Measurements from ENCODE around the gene TIGD2. TPM values are rescaled to one million over a fixed set of nuclear protein-coding genes. Genes with fewer than 3 reads are reported as not detected.
"Not testable (repeated sequence)": the region's sequence is repeated elsewhere in the genome, so short reads cannot be mapped to it uniquely, and the experiment has no call there.

The TIGD2 gene
- total RNA-seq, 8 experiments from 2014 or later: 7.4 to 14.2 (median 10.8) TPM

GRCh38 chr4:89125901-89126782 is 14.8 kb downstream of the TIGD2 start:
- WGBS, 10 experiments: 0 to 94% (median 82%) methylated on average over 1 to 3 of the region's 3 CpGs; no CpG with 5 or more reads in 1 of the 10 experiments
- in situ Hi-C loops (cut with MboI; ENCODE audit: low pct_unique_long_range_greater_than_20kb in 2 of 9, low sequenced_read_pairs in 9 of 9, unreplicated experiment in 9 of 9): no loop called here
- no peak overlapping the region for H3K4me3 ChIP-seq
- H3K27ac ChIP-seq: no peak overlapping the region
- ATAC-seq (replicated peaks in 6 of 8): peak in 1 of 8 experiments; percentile 38
- H3K4me1 ChIP-seq (replicated peaks in 1 of 2): peaks cover 3 to 6% of the 10 kb centered on the region in 2 donors

- 29 to 100% (median 76%) methylated on average over 1 of the region's 1 CpG; no CpG with 5 or more reads in 2 of the 10 experiments for WGBS, 10 experiments
- no peak for ATAC-seq (replicated peaks in 6 of 8)
- H3K4me3 ChIP-seq: no peak overlapping the region
- peaks cover 3 to 6% of the 10 kb centered on the region in 2 donors for H3K4me1 ChIP-seq (replicated peaks in 1 of 2)
- no peak overlapping the region for H3K27ac ChIP-seq
- in situ Hi-C loops (cut with MboI; ENCODE audit: low pct_unique_long_range_greater_than_20kb in 2 of 9, low sequenced_read_pairs in 9 of 9, unreplicated experiment in 9 of 9): no loop called here
Measured at GRCh38 chr4:89129080-89129640, 17.8 kb downstream of the TIGD2 start.

- Histone ChIP-seq H3K27ac (no peak overlapping the region), H3K4me1 (replicated peaks in 1 of 2) (no peaks in the 10 kb centered on the region), H3K4me3 (no peak overlapping the region)
- 21 to 93% (median 60%) methylated on average over 1 to 4 of the region's 4 CpGs; no CpG with 5 or more reads in 1 of the 10 experiments for WGBS, 10 experiments
- in situ Hi-C loops (cut with MboI; ENCODE audit: low pct_unique_long_range_greater_than_20kb in 2 of 9, low sequenced_read_pairs in 9 of 9, unreplicated experiment in 9 of 9): no loop called here
- peak in 4 of 8 experiments; percentile 39 to 99 (median 94) for ATAC-seq (replicated peaks in 6 of 8)
Measured at GRCh38 chr4:89134775-89135319, 23.5 kb downstream of the TIGD2 start.

DNA sequence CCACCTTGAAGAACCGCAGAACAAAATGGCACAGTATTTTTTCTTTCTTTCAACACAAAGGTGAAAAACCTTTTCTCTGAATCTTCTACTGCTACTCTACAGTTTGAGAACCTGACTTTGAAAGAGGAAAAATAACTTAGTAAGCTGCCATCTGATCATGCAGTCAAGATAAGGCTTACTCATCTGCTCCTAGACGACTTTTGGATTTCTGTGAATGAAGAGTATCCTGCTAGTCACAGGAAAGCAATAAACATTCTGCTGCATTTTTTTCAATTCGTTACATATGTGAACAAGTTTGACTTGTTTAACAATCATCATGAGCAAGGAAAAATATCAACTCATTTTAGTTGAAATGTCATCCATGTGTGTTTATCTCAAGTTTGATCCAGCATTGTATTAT is 25.2 kb downstream of the TIGD2 start:
- Histone ChIP-seq H3K4me3 (no peak overlapping the region), H3K27ac (no peak overlapping the region), H3K4me1 (replicated peaks in 1 of 2) (no peaks in the 10 kb centered on the region)
- 40 to 100% (median 69%) methylated on average over 1 to 3 of the region's 3 CpGs for WGBS, 10 experiments
- in situ Hi-C loops (cut with MboI; ENCODE audit: low pct_unique_long_range_greater_than_20kb in 2 of 9, low sequenced_read_pairs in 9 of 9, unreplicated experiment in 9 of 9): no loop called here
- no peak for ATAC-seq (replicated peaks in 6 of 8)

DNA sequence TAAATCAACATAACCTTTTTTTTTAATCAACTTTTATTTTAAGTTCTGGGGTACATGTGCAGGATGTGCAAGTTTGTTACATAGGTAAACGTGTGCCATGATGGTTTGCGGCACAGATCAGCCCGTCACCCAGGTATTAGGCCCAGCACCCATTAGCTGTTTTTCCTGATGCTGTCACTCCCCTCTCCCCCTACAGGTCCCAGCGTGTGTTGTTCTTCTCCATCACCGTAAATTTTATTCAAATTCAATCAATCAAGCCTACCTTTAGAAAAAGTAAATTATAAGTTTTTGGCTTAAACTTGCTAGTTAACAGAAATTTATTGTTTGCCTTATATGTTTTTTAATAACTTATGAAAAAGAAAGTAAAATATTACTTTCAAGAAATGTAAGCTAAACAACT is 25.9 kb downstream of the TIGD2 start:
- in situ Hi-C loops (cut with MboI; ENCODE audit: low pct_unique_long_range_greater_than_20kb in 2 of 9, low sequenced_read_pairs in 9 of 9, unreplicated experiment in 9 of 9): no loop called here
- 52 to 96% (median 88%) methylated on average over 2 to 5 of the region's 5 CpGs; no CpG with 5 or more reads in 1 of the 10 experiments for WGBS, 10 experiments

GRCh38 chr4:89137695-89138094 is 26.4 kb downstream of the TIGD2 start:
- in situ Hi-C loops (cut with MboI; ENCODE audit: low pct_unique_long_range_greater_than_20kb in 2 of 9, low sequenced_read_pairs in 9 of 9, unreplicated experiment in 9 of 9): no loop called here
- H3K4me1 ChIP-seq (replicated peaks in 1 of 2): no peaks in the 10 kb centered on the region
- H3K27ac ChIP-seq: no peak overlapping the region
- ATAC-seq (replicated peaks in 6 of 8): no peak
- no peak overlapping the region for H3K4me3 ChIP-seq
- 56 to 96% (median 79%) methylated on average over 2 to 11 of the region's 12 CpGs; no CpG with 5 or more reads in 1 of the 10 experiments for WGBS, 10 experiments

More for the DNA sequence above, 25.9 kb downstream of the TIGD2 start:
- no peak for ATAC-seq (replicated peaks in 6 of 8)
- H3K4me1 ChIP-seq (replicated peaks in 1 of 2): no peaks in the 10 kb centered on the region
- no peak overlapping the region for H3K27ac ChIP-seq
- no peak overlapping the region for H3K4me3 ChIP-seq

DNA sequence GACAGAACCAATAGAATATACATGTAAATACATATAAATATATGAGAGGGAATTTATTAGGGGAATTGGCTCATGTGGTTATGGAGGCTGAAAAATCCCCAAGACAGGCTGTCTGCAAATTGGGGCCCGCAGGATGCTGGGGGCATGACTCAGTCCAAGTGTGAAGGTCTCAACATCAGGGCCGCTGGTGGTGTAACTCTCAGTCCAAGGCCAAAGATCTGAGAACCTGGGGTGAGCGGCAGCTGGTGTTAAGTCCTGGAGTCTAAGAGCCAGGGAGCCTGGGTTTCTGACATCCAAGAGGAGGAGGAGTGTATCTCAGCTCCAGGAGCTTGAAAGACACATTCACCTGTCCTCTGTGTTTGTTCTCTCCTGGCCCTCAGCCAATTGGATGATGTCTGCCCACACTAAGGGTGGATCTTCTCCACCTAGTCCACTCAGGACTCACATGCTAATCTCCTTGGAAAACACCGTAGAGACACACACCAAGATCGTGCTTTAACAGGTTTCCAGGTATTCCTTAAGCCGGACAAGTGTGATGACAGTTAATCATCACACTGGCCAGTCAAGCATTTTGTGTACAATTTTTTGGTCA is 28.9 kb downstream of the TIGD2 start:
- Histone ChIP-seq H3K27ac (no peak overlapping the region), H3K4me3 (no peak overlapping the region), H3K4me1 (replicated peaks in 1 of 2) (no peaks in the 10 kb centered on the region)
- in situ Hi-C loops (cut with MboI; ENCODE audit: low pct_unique_long_range_greater_than_20kb in 2 of 9, low sequenced_read_pairs in 9 of 9, unreplicated experiment in 9 of 9): no loop called here
- ATAC-seq (replicated peaks in 6 of 8): no peak
- WGBS, 10 experiments: 88 to 100% (median 97%) methylated on average over 1 to 4 of the region's 6 CpGs; no CpG with 5 or more reads in 3 of the 10 experiments

DNA sequence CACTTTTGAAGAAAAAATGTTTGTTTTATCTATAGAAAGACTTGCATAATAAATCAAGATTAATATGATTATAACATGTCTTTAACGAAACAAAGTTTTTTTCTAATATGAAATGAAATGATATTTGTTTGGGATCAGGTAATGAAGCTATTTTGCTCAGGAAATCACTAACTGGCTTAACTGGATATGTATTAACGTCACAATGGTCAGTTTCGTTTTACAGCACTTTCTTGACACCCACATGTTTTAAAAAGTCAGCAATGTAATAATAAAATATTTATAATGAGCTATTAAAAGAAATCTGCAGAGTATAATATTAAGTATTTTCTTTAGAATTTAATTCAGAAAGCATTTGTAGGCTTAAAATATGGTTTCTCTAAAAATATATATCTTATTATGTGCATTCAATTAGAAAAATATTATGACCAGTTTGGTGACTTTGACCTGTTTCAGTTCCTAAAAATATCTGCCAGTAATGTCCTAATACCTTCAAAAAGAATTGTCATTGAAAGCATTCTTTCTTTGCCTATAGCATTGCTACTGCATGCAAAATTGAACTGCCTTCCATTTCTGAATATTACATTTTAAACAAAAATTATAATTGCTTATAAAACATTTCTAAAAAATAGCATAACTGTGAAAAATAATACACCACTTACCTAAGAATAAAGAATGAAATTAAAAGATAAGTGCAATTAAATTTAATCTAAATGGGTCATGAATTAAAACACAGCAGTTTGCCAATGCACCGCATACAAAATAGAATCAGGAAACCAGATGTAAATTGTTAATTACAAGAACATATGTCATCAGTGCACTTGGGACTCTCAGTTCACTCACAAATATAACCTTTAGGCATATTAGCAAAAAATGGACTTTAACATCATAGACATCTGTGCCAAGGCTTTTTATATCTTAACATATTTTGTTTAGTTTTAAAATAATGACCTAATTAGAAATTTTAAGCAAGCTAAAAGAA is 31.6 kb downstream of the TIGD2 start:
- WGBS, 10 experiments: 21 to 92% (median 78%) methylated on average over 2 to 4 of the region's 4 CpGs
- H3K27ac ChIP-seq: no peak overlapping the region
- no peaks in the 10 kb centered on the region for H3K4me1 ChIP-seq (replicated peaks in 1 of 2)
- ATAC-seq (replicated peaks in 6 of 8): peak in 1 of 8 experiments; percentile 53
- in situ Hi-C loops (cut with MboI; ENCODE audit: low pct_unique_long_range_greater_than_20kb in 2 of 9, low sequenced_read_pairs in 9 of 9, unreplicated experiment in 9 of 9): no loop called here
- no peak overlapping the region for H3K4me3 ChIP-seq

GRCh38 chr4:89144652-89145051 is 33.3 kb downstream of the TIGD2 start:
- in situ Hi-C loops (cut with MboI; ENCODE audit: low pct_unique_long_range_greater_than_20kb in 2 of 9, low sequenced_read_pairs in 9 of 9, unreplicated experiment in 9 of 9); ATAC-seq (replicated peaks in 6 of 8); H3K4me3 ChIP-seq; H3K27ac ChIP-seq; H3K4me1 ChIP-seq (replicated peaks in 1 of 2): not testable (repeated sequence)
- WGBS, 10 experiments: 83 to 100% (median 100%) methylated on average over 1 of the region's 1 CpG; no CpG with 5 or more reads in 1 of the 10 experiments

DNA sequence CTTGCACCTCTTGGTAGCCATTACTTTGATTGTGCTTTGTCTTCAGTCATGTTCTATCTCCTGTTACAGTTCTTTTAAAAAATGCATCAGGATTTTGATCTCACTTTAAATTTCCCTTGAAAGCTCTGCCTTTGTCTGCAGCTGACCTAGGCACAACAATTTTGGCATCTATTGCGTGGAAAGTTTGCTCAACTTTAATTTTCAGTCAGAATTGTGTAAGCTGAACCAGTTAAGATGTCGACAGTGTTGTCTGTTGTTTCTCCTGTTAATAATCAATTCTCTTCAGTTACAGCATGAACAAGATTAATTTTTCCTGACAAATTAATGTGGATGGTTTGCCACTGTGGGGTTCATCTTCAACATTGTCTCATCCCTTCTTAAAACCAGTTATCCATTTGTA is 34.9 kb downstream of the TIGD2 start:
- in situ Hi-C loops (cut with MboI; ENCODE audit: low pct_unique_long_range_greater_than_20kb in 2 of 9, low sequenced_read_pairs in 9 of 9, unreplicated experiment in 9 of 9): no loop called here
- no peak for ATAC-seq (replicated peaks in 6 of 8)
- H3K4me1 ChIP-seq (replicated peaks in 1 of 2): no peaks in the 10 kb centered on the region
- 43 to 100% (median 85%) methylated on average over 1 to 2 of the region's 2 CpGs; no CpG with 5 or more reads in 3 of the 10 experiments for WGBS, 10 experiments
- no peak overlapping the region for H3K4me3 ChIP-seq
- no peak overlapping the region for H3K27ac ChIP-seq

- no peak for ATAC-seq (replicated peaks in 6 of 8)
- 37 to 79% (median 64%) methylated on average over 1 to 2 of the region's 2 CpGs; no CpG with 5 or more reads in 3 of the 10 experiments for WGBS, 10 experiments
- no peaks in the 10 kb centered on the region for H3K4me1 ChIP-seq (replicated peaks in 1 of 2)
- in situ Hi-C loops (cut with MboI; ENCODE audit: low pct_unique_long_range_greater_than_20kb in 2 of 9, low sequenced_read_pairs in 9 of 9, unreplicated experiment in 9 of 9): loop anchor here in 3 of 9 experiments (10.0 to 25.0 kb wide), 2 partner anchors 282 to 284 kb away; no protein-coding TSS in a partner anchor
- H3K27ac ChIP-seq: no peak overlapping the region
- H3K4me3 ChIP-seq: no peak overlapping the region
Measured at GRCh38 chr4:89152972-89153371, 41.6 kb downstream of the TIGD2 start.

All from motor neuron (in vitro differentiated cells).